Mesothelial cell of epicardium (in vitro differentiated cells): ENCODE results near the gene HDAC4. TPM values are rescaled to one million over a fixed set of nuclear protein-coding genes. Genes with fewer than 3 reads are reported as not detected.

Source experiments
- DNase-seq, 2 experiments: peaks; one replicate each; pipeline ENCODE4 v3.0.0; 2021; ENCODE audit warnings: low spot score in 2 of 2; ENCODE audit not compliant: unreplicated experiment in 2 of 2
- H3K27ac Mint-ChIP-seq: 2 replicates; pipeline ENCODE4 v1.8.0; 2021; ENCODE audit warnings: mixed read lengths
- H3K27me3 Mint-ChIP-seq: 2 replicates; pipeline ENCODE4 v1.8.0; 2021; ENCODE audit warnings: low read depth, mixed read lengths
- H3K36me3 Mint-ChIP-seq: 2 replicates; pipeline ENCODE4 v1.8.0; 2021; ENCODE audit warnings: mixed read lengths
- H3K4me1 Mint-ChIP-seq: 2 replicates; pipeline ENCODE4 v1.8.0; 2021; ENCODE audit warnings: mixed read lengths
- H3K4me3 Mint-ChIP-seq: 2 replicates; pipeline ENCODE4 v1.8.0; 2021; ENCODE audit warnings: mild to moderate bottlenecking, moderate library complexity, mixed read lengths
- H3K9me3 Mint-ChIP-seq: 2 replicates; pipeline ENCODE4 v1.8.0; 2021; ENCODE audit warnings: mixed read lengths
- CTCF ChIP-seq: fragments of 200-600 bp; sonication (generic); IDR thresholded peaks from one replicate; pipeline ENCODE4 v1.5.0; 2021; ENCODE audit warnings: antibody characterized with exemption; ENCODE audit not compliant: unreplicated experiment
- total RNA-seq: library from RNA; stranded (reverse); gene quantifications from 3 replicates; pipeline ENCODE4 v1.2.1, GENCODE V29; 2021

The HDAC4 gene
- total RNA-seq, 1 donor from 2014 or later = 59.2 TPM

DNA sequence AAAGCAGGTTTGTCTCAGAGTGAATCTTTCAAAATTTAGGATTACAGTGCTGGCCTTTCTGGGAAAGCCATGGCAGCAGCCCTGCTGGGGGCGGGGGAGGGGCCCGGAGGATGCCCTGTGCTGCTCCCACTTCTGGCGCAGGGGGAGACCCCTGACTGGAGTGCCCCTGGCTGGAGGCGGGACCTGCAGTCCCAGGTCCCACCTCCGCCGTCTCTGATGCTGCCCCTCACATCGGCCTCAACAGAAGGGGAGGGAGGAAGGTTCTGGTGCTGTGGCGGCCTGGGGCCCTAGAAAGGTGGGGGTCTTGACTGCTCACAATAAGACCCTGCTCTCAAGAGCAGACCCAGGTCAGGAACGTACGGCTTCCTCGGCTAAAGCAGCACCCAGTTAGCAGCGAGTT, 336.6 kb downstream of the HDAC4 start:
- Mint-ChIP-seq H3K4me1 (peaks cover 4% of the 10 kb centered on the region), H3K9me3 (no peaks in the 10 kb centered on the region), H3K36me3 (peaks cover 12% of the 10 kb centered on the region), H3K27ac (no peak overlapping the region), H3K4me3 (no peak overlapping the region), H3K27me3 (no peaks in the 10 kb centered on the region)
- TF ChIP-seq CTCF = no peak
- no peak for DNase-seq

DNA sequence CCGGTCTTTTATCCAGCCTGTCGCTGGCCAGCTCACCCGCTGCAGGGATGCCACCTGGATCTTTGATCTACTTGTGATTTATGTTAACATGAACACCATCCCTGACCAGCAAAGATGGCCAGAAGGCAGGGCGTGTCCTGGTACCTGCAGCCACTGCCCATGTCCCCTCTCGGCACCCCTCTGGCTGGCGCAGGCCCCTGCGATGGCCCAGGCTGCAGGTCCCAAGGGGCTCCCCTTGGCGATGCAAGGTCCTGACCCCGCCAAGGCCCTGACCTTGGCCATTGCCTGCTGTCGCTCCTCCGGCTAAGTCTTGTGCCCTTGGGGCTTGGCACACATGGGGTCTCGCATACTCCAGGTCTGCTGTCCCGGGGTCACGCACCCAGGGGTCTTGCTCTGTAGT, 338.1 kb downstream of the HDAC4 start:
- no peak overlapping the region for H3K4me3 Mint-ChIP-seq
- H3K27ac Mint-ChIP-seq = no peak overlapping the region
- no peaks in the 10 kb centered on the region for H3K27me3 Mint-ChIP-seq
- no peaks in the 10 kb centered on the region for H3K9me3 Mint-ChIP-seq
- no peak for DNase-seq
- H3K4me1 Mint-ChIP-seq = peaks cover 4% of the 10 kb centered on the region
- H3K36me3 Mint-ChIP-seq = peaks cover 12% of the 10 kb centered on the region
- no peak for TF ChIP-seq CTCF

DNA sequence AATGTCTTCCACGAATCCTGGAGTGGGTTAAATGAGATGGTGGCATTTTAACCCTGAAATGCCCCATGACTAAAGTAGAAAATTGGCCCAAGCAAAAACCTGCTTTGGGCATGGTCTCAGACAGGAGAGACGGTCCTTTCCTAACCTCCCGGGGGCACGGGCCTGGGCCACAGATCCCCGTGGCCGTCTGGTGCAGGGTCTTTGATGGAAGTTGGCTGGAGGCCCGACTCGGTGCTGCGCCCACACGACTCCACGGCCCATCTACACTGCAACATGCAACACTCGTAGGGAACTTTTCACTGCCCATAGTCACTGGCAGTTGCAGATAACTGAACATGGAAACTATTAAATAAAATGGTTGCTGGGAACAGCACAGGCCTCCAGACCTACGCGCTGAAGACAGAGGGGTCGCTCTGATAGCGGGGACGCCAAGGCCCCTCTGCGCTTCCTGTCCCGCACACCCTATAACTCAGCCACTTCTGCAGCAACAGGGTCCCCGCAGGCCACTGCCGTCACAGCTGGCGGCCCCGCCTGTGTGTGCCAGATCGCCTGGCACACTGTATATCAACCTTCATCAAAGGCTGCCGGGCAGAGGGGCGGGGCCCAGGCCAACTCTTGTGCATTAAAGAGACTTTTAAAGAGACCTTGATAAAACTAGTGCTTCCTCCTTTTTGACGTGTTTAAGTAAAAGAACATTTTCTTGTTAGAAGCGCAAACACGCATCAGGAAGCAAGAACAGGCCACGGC, 338.8 kb downstream of the HDAC4 start:
- H3K27me3 Mint-ChIP-seq = no peaks in the 10 kb centered on the region
- peaks cover 12% of the 10 kb centered on the region for H3K36me3 Mint-ChIP-seq
- H3K4me1 Mint-ChIP-seq = peaks cover 4% of the 10 kb centered on the region
- H3K4me3 Mint-ChIP-seq = no peak overlapping the region
- TF ChIP-seq CTCF = no peak
- H3K27ac Mint-ChIP-seq = peak overlapping the region; percentile 50
- DNase-seq = peak in 1 of 2 experiments; percentile 54
- H3K9me3 Mint-ChIP-seq = no peaks in the 10 kb centered on the region

DNA sequence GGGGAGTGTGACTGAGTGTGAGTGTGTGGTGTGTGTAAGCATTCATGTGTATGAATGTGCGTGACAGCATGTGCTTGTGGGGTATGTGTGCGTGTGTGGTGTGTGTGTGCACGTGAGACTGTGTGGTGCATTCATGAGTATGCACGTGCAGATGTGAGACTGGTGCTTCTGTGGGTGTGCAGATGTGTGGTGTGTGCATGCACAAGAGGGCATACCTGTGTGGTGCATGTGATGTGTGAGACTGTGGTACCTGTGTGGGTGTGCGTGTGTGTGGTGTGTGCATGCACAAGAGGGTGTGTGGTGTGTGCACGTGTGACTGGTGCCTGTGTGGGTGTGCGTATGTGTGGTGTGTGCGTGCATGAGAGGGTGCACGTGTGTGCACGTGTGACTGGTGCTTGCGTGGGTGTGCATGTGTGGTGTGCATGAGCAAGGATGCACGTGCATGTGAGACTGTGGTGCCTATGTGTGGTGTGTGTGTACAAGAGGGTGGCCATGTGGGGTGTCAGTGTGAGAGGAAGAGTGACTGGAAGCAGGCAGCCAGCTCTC, 339.6 kb downstream of the HDAC4 start:
- no peak for DNase-seq
- no peaks in the 10 kb centered on the region for H3K27me3 Mint-ChIP-seq
- H3K4me3 Mint-ChIP-seq = no peak overlapping the region
- TF ChIP-seq CTCF = no peak
- H3K27ac Mint-ChIP-seq = no peak overlapping the region
- H3K4me1 Mint-ChIP-seq = peaks cover 4% of the 10 kb centered on the region
- H3K9me3 Mint-ChIP-seq = no peaks in the 10 kb centered on the region
- H3K36me3 Mint-ChIP-seq = peaks cover 12% of the 10 kb centered on the region

GRCh38 chr2:239060676-239061075, 340.1 kb downstream of the HDAC4 start:
- Mint-ChIP-seq H3K27ac (no peak overlapping the region), H3K27me3 (no peaks in the 10 kb centered on the region), H3K4me1 (peaks cover 4% of the 10 kb centered on the region), H3K36me3 (peaks cover 11% of the 10 kb centered on the region), H3K4me3 (no peak overlapping the region), H3K9me3 (no peaks in the 10 kb centered on the region)
- no peak for TF ChIP-seq CTCF
- no peak for DNase-seq
